NOMO-1 treated with dmso at 0.1 percent for 144 hours (cell line): ENCODE measurements around the gene SLC35C1.
A peak's percentile ranks its signal among the peaks of the same experiment; 100 is the strongest.

ENCODE experiments used
- DNase-seq: peaks from one replicate; lab custom pipeline; 2025; ENCODE audit not compliant: unreplicated experiment; lab: John Stamatoyannopoulos, UW

The SLC35C1 gene

GRCh38 chr11:45804761-45805304 is at the start of gene SLC35C1:
SLC35C1 (plus strand) TSS chr11:45805149; CDS start chr11:45805802, 653 bp downstream.
- DNase-seq: peak; percentile 97

- no peak for DNase-seq
Measured at GRCh38 chr11:45755281-45755859, 49.6 kb upstream of the SLC35C1 start.

- DNase-seq: no peak
Measured at GRCh38 chr11:45756384-45757010, 48.5 kb upstream of the SLC35C1 start.

- no peak for DNase-seq
Measured at GRCh38 chr11:45757672-45758071, 47.3 kb upstream of the SLC35C1 start.

GRCh38 chr11:45761659-45762058 is 43.3 kb upstream of the SLC35C1 start:
- DNase-seq: no peak

GRCh38 chr11:45765107-45765668 is 39.8 kb upstream of the SLC35C1 start:
- no peak for DNase-seq

- no peak for DNase-seq
Measured at GRCh38 chr11:45765836-45766235, 39.1 kb upstream of the SLC35C1 start.

GRCh38 chr11:45766469-45766868 is 38.5 kb upstream of the SLC35C1 start:
- DNase-seq: no peak

- no peak for DNase-seq
Measured at GRCh38 chr11:45768486-45768885, 36.5 kb upstream of the SLC35C1 start.

GRCh38 chr11:45769960-45770359 is 35.0 kb upstream of the SLC35C1 start:
- no peak for DNase-seq

- peak; percentile 8 for DNase-seq
Measured at GRCh38 chr11:45771193-45771565, 33.8 kb upstream of the SLC35C1 start.

- DNase-seq: peak; percentile 65
Measured at GRCh38 chr11:45771566-45772448, 33.1 kb upstream of the SLC35C1 start.

- DNase-seq: no peak
Measured at GRCh38 chr11:45772449-45772774, 32.5 kb upstream of the SLC35C1 start.

- DNase-seq: no peak
Measured at GRCh38 chr11:45772986-45773785, 31.8 kb upstream of the SLC35C1 start.

GRCh38 chr11:45773786-45774655 is 30.9 kb upstream of the SLC35C1 start:
- DNase-seq: no peak

- no peak for DNase-seq
Measured at GRCh38 chr11:45774786-45775185, 30.2 kb upstream of the SLC35C1 start.

- no peak for DNase-seq
Measured at GRCh38 chr11:45777127-45777969, 27.6 kb upstream of the SLC35C1 start.

GRCh38 chr11:45778341-45778740 is 26.6 kb upstream of the SLC35C1 start:
- DNase-seq: no peak

GRCh38 chr11:45779602-45780001 is 25.3 kb upstream of the SLC35C1 start:
- DNase-seq: no peak
